K562 (cell line): ENCODE measurements around the gene ZNF229. TPM values are rescaled to one million over a fixed set of nuclear protein-coding genes. Genes with fewer than 3 reads are reported as not detected.

Experiments
- CTBP1 ChIP-seq: fragments of 450-650 bp; IDR thresholded peaks from 2 replicates; pipeline ENCODE4 v1.6.1; 2016; ENCODE audit warnings: borderline replicate concordance
- ETV5 ChIP-seq: sonication (generic); formaldehyde crosslinking; IDR thresholded peaks from 2 replicates; pipeline ENCODE4 v1.4.0; 2020; ENCODE audit warnings: low read depth, mild to moderate bottlenecking, missing genetic modification reagents
- GABPA ChIP-seq: fragments of 200-800 bp; sonication (Bioruptor generic); conservative IDR thresholded peaks from 2 replicates; pipeline ENCODE4 v1.6.1; 2016; ENCODE audit warnings: low read depth, missing genetic modification characterization, missing compliant biosample characterization
- MAZ ChIP-seq, 2 experiments: fragments of 450-650 bp in 1 of 2; sonication (generic) in 1 of 2; formaldehyde crosslinking; IDR thresholded peaks in 1 of 2; conservative IDR thresholded peaks in 1 of 2; 2 replicates each; pipeline versions ENCODE4 v1.4.0 to v1.5.0; 2020; ENCODE audit warnings: mild to moderate bottlenecking in 1 of 2, missing genetic modification reagents in 1 of 2
- NUFIP1 ChIP-seq: fragments of 450-650 bp; IDR thresholded peaks from 2 replicates; pipeline ENCODE4 v1.6.1; 2018; ENCODE audit not compliant: partially characterized antibody
- XRCC5 ChIP-seq: fragments of 200-400 bp; formaldehyde crosslinking; IDR thresholded peaks from 2 replicates; pipeline ENCODE4 v1.6.1; 2017; ENCODE audit warnings: low read depth, mild to moderate bottlenecking, low read length
- ZFP1 ChIP-seq: fragments of 450-650 bp; formaldehyde crosslinking; IDR thresholded peaks from 2 replicates; pipeline ENCODE4 v1.4.0; 2020; ENCODE audit warnings: mild to moderate bottlenecking, mixed read lengths
- ZNF79 ChIP-seq: fragments of 250-450 bp; sonication (Bioruptor Pico); IDR thresholded peaks from 2 replicates; pipeline ENCODE4 v1.4.0; 2020; ENCODE audit warnings: low read depth, mild to moderate bottlenecking, moderate library complexity
- polyA plus RNA-seq, 8 experiments: library from polyadenylated mRNA; depleted of rRNA in 4 of 8; stranded (reverse) in 5 of 8; unstranded in 3 of 8; fragments of >200 nt; fragmentation: Nextera tagmentation in 2 of 8; fragmentation: Illumina TruSeq in 1 of 8; extraction: Ambion mirVana in 2 of 8; extraction: Trizol in 1 of 8; gene quantifications; 2 replicates each; pipeline versions ENCODE4 v1.2.1 to v1.2.3, GENCODE V29; 2011 to 2014; ENCODE audit warnings: inconsistent platforms in 1 of 8, missing spikeins in 1 of 8
- total RNA-seq, 7 experiments: library from RNA; depleted of rRNA in 6 of 7; stranded (reverse); fragments of >200 nt in 6 of 7; fragmentation: Illumina TruSeq in 2 of 7; extraction: Trizol in 2 of 7; gene quantifications; 2 replicates each; pipeline versions ENCODE4 v1.2.1 to v1.2.3, GENCODE V29; 2011 to 2021; ENCODE audit warnings: low replicate concordance in 1 of 7
- TF ChIP-seq, protein P1 (sequence below), 3 experiments: fragments of 200-800 bp in 1 of 3; fragments of 250-450 bp in 1 of 3; fragments of 450-650 bp in 1 of 3; sonication (Bioruptor Pico) in 1 of 3; sonication (Bioruptor generic) in 1 of 3; formaldehyde crosslinking in 1 of 3; IDR thresholded peaks; 2 replicates each; pipeline versions ENCODE4 v1.6.1 to v1.8.0; 2016 to 2022; ENCODE audit warnings: mild to moderate bottlenecking in 2 of 3, missing genetic modification characterization in 2 of 3, missing compliant biosample characterization in 1 of 3, moderate library complexity in 1 of 3
- TF ChIP-seq, protein P2 (sequence below): fragments of 450-650 bp; IDR thresholded peaks from 2 replicates; pipeline ENCODE4 v1.6.1; 2016; ENCODE audit warnings: antibody characterized with exemption
- TF ChIP-seq, protein P3 (sequence below): fragments of 200-800 bp; sonication (Bioruptor generic); IDR thresholded peaks from 2 replicates; pipeline ENCODE4 v1.6.1; 2017; ENCODE audit warnings: missing genetic modification characterization, missing compliant biosample characterization
- TF ChIP-seq, protein P4 (sequence below): fragments of 450-650 bp; IDR thresholded peaks from 2 replicates; pipeline ENCODE4 v1.6.1; 2016
- TF ChIP-seq, protein P5 (sequence below): fragments of 250-450 bp; sonication (Bioruptor Pico); IDR thresholded peaks from 2 replicates; pipeline ENCODE4 v1.4.0; 2020; ENCODE audit warnings: mild to moderate bottlenecking

Gene ZNF229
- total and polyA plus RNA-seq, 9 of the 15 experiments (the other 6 are each of a cell fraction or from before 2014, with no cell fraction given) = 0.31 to 2.4 (median 0.74) TPM

DNA sequence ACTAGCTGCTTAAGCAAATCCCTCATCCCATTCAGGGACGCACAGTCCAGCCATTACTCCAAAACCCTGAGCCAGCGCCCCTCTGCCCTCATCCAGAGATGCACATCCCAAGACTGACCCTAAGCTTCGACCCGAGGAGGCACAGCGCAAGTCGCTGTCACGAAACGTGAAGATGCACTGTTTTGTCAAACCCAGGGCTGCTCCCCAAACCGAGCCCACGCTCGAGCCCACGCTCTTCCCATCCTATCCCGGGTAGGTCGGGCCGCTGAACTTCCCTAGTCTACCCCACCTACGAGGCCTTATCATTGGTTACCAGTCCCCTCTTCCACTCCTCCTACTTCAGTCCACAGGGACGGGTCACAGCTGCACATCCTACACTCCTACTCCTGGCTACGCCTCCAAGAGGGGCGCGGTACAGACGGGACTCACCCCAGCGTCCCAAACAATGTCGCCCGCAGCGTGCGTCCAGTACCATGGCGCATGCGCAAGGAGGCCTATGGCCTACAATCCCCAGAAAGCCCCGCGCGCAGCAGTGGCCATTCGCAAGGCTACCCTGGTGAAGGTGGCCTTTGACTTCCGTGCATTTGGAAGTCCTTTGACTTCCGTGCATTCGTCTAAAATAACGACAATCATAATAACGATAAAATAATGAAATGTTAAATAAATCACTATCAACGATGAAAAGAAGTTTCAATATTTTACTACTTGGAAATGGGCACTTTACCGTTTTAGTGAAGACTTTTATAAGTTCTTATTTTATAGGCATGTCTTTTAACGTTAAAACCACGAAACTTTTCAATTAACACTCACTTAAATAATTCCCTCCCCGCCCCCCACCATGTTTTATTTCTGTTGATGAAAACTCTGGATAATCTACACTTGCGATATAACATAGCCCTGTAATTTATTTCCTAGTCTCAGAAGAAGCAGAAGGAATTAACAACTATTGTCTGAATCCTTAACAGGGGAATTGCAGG lies 46.8 kb downstream of the ZNF229 start, which contains the start of gene ZNF285 (continued):
- TF ChIP-seq, protein P1, sequence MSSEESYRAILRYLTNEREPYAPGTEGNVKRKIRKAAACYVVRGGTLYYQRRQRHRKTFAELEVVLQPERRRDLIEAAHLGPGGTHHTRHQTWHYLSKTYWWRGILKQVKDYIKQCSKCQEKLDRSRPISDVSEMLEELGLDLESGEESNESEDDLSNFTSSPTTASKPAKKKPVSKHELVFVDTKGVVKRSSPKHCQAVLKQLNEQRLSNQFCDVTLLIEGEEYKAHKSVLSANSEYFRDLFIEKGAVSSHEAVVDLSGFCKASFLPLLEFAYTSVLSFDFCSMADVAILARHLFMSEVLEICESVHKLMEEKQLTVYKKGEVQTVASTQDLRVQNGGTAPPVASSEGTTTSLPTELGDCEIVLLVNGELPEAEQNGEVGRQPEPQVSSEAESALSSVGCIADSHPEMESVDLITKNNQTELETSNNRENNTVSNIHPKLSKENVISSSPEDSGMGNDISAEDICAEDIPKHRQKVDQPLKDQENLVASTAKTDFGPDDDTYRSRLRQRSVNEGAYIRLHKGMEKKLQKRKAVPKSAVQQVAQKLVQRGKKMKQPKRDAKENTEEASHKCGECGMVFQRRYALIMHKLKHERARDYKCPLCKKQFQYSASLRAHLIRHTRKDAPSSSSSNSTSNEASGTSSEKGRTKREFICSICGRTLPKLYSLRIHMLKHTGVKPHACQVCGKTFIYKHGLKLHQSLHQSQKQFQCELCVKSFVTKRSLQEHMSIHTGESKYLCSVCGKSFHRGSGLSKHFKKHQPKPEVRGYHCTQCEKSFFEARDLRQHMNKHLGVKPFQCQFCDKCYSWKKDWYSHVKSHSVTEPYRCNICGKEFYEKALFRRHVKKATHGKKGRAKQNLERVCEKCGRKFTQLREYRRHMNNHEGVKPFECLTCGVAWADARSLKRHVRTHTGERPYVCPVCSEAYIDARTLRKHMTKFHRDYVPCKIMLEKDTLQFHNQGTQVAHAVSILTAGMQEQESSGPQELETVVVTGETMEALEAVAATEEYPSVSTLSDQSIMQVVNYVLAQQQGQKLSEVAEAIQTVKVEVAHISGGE (CRISPR knock-in tag; IDR thresholded peaks at IDR 0.05) = peak in 1 of 3 experiments; percentile 77; a peak in 2 of 6 replicates
- TF ChIP-seq ETV5 (CRISPR knock-in tag) (no peak), GABPA (tag) (peak; percentile 74), ZNF79 (no peak), NUFIP1 (no peak), CTBP1 (peak; percentile 34; the same call in 1 of the 2 replicates), XRCC5 (no peak), MAZ (CRISPR knock-in tag; conservative IDR thresholded peaks at IDR 0.05 in 1 of 2, IDR thresholded peaks at IDR 0.05 in 1 of 2) (peak in 1 of 2 experiments; percentile 14; a peak in 2 of 4 replicates), ZFP1 (CRISPR knock-in tag) (no peak)
- TF ChIP-seq, protein P2, sequence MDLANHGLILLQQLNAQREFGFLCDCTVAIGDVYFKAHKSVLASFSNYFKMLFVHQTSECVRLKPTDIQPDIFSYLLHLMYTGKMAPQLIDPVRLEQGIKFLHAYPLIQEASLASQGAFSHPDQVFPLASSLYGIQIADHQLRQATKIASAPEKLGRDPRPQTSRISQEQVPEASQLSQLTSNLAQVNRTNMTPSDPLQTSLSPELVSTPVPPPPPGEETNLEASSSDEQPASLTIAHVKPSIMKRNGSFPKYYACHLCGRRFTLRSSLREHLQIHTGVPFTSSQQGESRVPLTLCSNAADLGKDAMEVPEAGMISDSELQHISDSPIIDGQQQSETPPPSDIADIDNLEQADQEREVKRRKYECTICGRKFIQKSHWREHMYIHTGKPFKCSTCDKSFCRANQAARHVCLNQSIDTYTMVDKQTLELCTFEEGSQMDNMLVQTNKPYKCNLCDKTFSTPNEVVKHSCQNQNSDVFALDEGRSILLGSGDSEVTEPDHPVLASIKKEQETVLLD = peak; percentile 92
- TF ChIP-seq, protein P3, sequence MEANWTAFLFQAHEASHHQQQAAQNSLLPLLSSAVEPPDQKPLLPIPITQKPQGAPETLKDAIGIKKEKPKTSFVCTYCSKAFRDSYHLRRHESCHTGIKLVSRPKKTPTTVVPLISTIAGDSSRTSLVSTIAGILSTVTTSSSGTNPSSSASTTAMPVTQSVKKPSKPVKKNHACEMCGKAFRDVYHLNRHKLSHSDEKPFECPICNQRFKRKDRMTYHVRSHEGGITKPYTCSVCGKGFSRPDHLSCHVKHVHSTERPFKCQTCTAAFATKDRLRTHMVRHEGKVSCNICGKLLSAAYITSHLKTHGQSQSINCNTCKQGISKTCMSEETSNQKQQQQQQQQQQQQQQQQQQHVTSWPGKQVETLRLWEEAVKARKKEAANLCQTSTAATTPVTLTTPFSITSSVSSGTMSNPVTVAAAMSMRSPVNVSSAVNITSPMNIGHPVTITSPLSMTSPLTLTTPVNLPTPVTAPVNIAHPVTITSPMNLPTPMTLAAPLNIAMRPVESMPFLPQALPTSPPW = peak; percentile 24; the same call in 1 of the 2 replicates
- TF ChIP-seq, protein P4, sequence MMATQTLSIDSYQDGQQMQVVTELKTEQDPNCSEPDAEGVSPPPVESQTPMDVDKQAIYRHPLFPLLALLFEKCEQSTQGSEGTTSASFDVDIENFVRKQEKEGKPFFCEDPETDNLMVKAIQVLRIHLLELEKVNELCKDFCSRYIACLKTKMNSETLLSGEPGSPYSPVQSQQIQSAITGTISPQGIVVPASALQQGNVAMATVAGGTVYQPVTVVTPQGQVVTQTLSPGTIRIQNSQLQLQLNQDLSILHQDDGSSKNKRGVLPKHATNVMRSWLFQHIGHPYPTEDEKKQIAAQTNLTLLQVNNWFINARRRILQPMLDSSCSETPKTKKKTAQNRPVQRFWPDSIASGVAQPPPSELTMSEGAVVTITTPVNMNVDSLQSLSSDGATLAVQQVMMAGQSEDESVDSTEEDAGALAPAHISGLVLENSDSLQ = no peak
- TF ChIP-seq, protein P5, sequence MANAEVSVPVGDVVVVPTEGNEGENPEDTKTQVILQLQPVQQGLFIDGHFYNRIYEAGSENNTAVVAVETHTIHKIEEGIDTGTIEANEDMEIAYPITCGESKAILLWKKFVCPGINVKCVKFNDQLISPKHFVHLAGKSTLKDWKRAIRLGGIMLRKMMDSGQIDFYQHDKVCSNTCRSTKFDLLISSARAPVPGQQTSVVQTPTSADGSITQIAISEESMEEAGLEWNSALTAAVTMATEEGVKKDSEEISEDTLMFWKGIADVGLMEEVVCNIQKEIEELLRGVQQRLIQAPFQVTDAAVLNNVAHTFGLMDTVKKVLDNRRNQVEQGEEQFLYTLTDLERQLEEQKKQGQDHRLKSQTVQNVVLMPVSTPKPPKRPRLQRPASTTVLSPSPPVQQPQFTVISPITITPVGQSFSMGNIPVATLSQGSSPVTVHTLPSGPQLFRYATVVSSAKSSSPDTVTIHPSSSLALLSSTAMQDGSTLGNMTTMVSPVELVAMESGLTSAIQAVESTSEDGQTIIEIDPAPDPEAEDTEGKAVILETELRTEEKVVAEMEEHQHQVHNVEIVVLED (CRISPR knock-in tag) = peak; percentile 58
